Neural cell (in vitro differentiated cells): ENCODE data around the gene HSPB7.

Source experiments
- CTCF ChIP-seq: fragments of 450-650 bp; IDR thresholded peaks from 2 replicates; pipeline ENCODE4 v1.5.1; 2014; ENCODE audit warnings: antibody characterized with exemption, mild to moderate bottlenecking, moderate library complexity; ENCODE audit not compliant: poor library complexity, severe bottlenecking
- EP300 ChIP-seq: fragments of 450-650 bp; conservative IDR thresholded peaks from 2 replicates; pipeline ENCODE4 v1.6.1; 2014; ENCODE audit warnings: antibody characterized with exemption, mild to moderate bottlenecking, moderate library complexity; ENCODE audit not compliant: poor library complexity, severe bottlenecking
- EZH2 ChIP-seq: fragments of 200-600, 300-800 bp; shearing (Covaris generic), sonication (generic); IDR thresholded peaks from 2 replicates; pipeline ENCODE4 v1.6.1; 2014; ENCODE audit warnings: antibody characterized with exemption, low read length, borderline replicate concordance, mild to moderate bottlenecking; ENCODE audit not compliant: insufficient read depth, poor library complexity, severe bottlenecking
- POLR2AphosphoS5 ChIP-seq: IDR thresholded peaks from 2 replicates; pipeline ENCODE4 v1.6.1; 2012
- TAF1 ChIP-seq: IDR thresholded peaks from 2 replicates; pipeline ENCODE4 v1.6.1; 2012; ENCODE audit warnings: low read depth

GRCh38 chr1:15966956-15967344 is 50.9 kb downstream of the HSPB7 start:
- TF ChIP-seq POLR2AphosphoS5 (no peak), CTCF (no peak), TAF1 (no peak), EZH2 (no peak), EP300 (no peak)
